Endodermal cell (in vitro differentiated cells): ENCODE measurements around the gene G3BP2. TPM values are rescaled to one million over a fixed set of nuclear protein-coding genes. Genes with fewer than 3 reads are reported as not detected.

Source experiments
- DNase-seq: peaks from one replicate; pipeline ENCODE4 v3.0.0-alpha.2; 2017
- H3K27ac ChIP-seq: 2 replicates; pipeline ENCODE4 v1.5.1; 2013; ENCODE audit warnings: mild to moderate bottlenecking, low read depth, low read length, moderate library complexity
- H3K27me3 ChIP-seq: 2 replicates; pipeline ENCODE4 v1.6.1; 2013; ENCODE audit warnings: mild to moderate bottlenecking, low read length, moderate library complexity; ENCODE audit not compliant: insufficient read depth, control insufficient read depth, poor library complexity, severe bottlenecking
- H3K36me3 ChIP-seq: 2 replicates; pipeline ENCODE4 v1.7.0; 2013; ENCODE audit warnings: mild to moderate bottlenecking, low read length, moderate library complexity; ENCODE audit not compliant: control insufficient read depth, insufficient read depth
- H3K4me1 ChIP-seq: one replicate; pipeline ENCODE4 v1.7.0; 2013; ENCODE audit warnings: low read length; ENCODE audit not compliant: control insufficient read depth, insufficient read depth
- H3K4me3 ChIP-seq: 2 replicates; pipeline ENCODE4 v1.5.1; 2013; ENCODE audit warnings: mild to moderate bottlenecking, low read length, moderate library complexity
- H3K9ac ChIP-seq: 2 replicates; pipeline ENCODE4 v1.6.1; 2013; ENCODE audit warnings: mild to moderate bottlenecking, low read length, moderate library complexity; ENCODE audit not compliant: poor library complexity, severe bottlenecking; ENCODE audit errors: extremely low read depth
- H3K9me3 ChIP-seq: 2 replicates; pipeline ENCODE4 v1.6.1; 2013; ENCODE audit warnings: mild to moderate bottlenecking, low read length, moderate library complexity; ENCODE audit not compliant: control insufficient read depth
- H3K27ac Mint-ChIP-seq: 2 replicates; pipeline ENCODE4 v1.8.0; 2020; ENCODE audit warnings: mixed read lengths
- H3K27me3 Mint-ChIP-seq: 2 replicates; pipeline ENCODE4 v1.8.0; 2021; ENCODE audit warnings: mild to moderate bottlenecking, mixed read lengths; ENCODE audit not compliant: insufficient read depth
- H3K36me3 Mint-ChIP-seq: 2 replicates; pipeline ENCODE4 v1.8.0; 2020; ENCODE audit warnings: low read depth, mixed read lengths
- H3K4me1 Mint-ChIP-seq: 2 replicates; pipeline ENCODE4 v1.8.0; 2020; ENCODE audit warnings: mixed read lengths
- H3K4me3 Mint-ChIP-seq: 2 replicates; pipeline ENCODE4 v1.8.0; 2020; ENCODE audit warnings: mild to moderate bottlenecking, moderate library complexity, mixed read lengths
- H3K9me3 Mint-ChIP-seq: 2 replicates; pipeline ENCODE4 v1.8.0; 2020; ENCODE audit warnings: mild to moderate bottlenecking, mixed read lengths
- WGBS, 2 experiments: methylation state at CpG; one replicate each; pipeline versions ENCODE4 v1.1.5 to v1.1.7; 2013; ENCODE audit warnings: missing lambda C conversion rate in 2 of 2, mixed read lengths in 1 of 2; ENCODE audit not compliant: insufficient coverage in 1 of 2, insufficient read length in 1 of 2; 5-methylcytosine and 5-hydroxymethylcytosine counted together
- total RNA-seq, 2 donors: library from RNA; stranded (reverse); fragmentation: NEBNext Ultra II Directional in 1 of 2; extraction: Animal tissue kit (Norgen Biotek cat#: 25700) in 1 of 2; gene quantifications; 2 replicates in 1 of 2; 3 replicates in 1 of 2; pipeline ENCODE4 v1.2.1, GENCODE V29; 2021
- TF ChIP-seq, protein P1 (sequence below): fragments of 200-600 bp; sonication (generic); conservative IDR thresholded peaks from 2 replicates; pipeline ENCODE4 v1.5.0; 2021; ENCODE audit warnings: antibody characterized with exemption, mild to moderate bottlenecking

G3BP2 gene
- total RNA-seq, 2 donors from 2014 or later: 176 to 183 TPM

DNA sequence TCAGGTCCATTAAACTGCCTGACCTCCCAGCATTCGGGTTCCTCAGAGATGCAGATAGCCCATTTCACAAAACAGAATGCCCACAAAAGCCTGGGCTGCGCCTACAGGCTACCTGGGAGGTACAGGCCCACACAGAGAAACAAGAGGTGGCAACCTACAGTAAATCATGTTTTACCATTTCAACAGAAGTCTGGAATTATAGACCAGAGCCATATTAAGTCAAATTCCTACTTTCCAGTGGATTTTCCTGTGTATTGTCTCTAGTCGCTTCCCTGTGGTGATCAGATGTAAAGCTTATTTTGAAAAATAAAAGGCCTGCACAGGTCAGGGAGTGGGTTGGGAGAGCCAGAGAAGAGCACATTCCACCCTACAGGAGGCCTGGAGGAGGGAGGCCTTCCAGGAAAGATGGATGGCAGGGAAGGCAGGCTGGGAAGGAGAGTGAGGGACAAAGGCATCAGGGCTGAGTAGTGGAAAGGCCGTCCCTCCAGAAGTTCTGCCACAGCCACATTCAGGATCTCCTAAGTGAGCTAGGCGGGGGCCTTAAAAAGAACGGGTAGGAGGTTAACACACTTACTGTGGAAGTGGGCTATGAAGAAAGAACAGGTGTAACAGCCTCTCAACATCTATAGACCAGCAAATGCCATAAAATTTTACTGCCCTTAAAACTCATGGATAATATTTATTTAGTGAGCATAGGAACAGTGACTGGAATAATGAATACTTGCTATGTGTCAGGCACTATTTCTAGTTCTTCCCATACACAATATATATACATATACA lies 32.2 kb upstream of the G3BP2 start:
- Mint-ChIP-seq H3K27me3 (no peaks in the 10 kb centered on the region), H3K27ac (peak overlapping the region; percentile 26), H3K4me3 (no peak overlapping the region), H3K36me3 (peaks cover 8% of the 10 kb centered on the region), H3K4me1 (peaks cover 18% of the 10 kb centered on the region), H3K9me3 (no peaks in the 10 kb centered on the region)
- Histone ChIP-seq H3K27me3 (no peaks in the 10 kb centered on the region), H3K36me3 (peaks cover 3% of the 10 kb centered on the region), H3K27ac (peak overlapping the region; percentile 48), H3K4me1 (peaks cover 5% of the 10 kb centered on the region), H3K9ac (no peak overlapping the region), H3K9me3 (no peaks in the 10 kb centered on the region), H3K4me3 (no peak overlapping the region)
- 50 to 81% methylated on average over 1 to 6 of the region's 6 CpGs for WGBS, 2 experiments
- DNase-seq: peak; percentile 81
- TF ChIP-seq, protein P1, sequence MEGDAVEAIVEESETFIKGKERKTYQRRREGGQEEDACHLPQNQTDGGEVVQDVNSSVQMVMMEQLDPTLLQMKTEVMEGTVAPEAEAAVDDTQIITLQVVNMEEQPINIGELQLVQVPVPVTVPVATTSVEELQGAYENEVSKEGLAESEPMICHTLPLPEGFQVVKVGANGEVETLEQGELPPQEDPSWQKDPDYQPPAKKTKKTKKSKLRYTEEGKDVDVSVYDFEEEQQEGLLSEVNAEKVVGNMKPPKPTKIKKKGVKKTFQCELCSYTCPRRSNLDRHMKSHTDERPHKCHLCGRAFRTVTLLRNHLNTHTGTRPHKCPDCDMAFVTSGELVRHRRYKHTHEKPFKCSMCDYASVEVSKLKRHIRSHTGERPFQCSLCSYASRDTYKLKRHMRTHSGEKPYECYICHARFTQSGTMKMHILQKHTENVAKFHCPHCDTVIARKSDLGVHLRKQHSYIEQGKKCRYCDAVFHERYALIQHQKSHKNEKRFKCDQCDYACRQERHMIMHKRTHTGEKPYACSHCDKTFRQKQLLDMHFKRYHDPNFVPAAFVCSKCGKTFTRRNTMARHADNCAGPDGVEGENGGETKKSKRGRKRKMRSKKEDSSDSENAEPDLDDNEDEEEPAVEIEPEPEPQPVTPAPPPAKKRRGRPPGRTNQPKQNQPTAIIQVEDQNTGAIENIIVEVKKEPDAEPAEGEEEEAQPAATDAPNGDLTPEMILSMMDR: peak; percentile 61

DNA sequence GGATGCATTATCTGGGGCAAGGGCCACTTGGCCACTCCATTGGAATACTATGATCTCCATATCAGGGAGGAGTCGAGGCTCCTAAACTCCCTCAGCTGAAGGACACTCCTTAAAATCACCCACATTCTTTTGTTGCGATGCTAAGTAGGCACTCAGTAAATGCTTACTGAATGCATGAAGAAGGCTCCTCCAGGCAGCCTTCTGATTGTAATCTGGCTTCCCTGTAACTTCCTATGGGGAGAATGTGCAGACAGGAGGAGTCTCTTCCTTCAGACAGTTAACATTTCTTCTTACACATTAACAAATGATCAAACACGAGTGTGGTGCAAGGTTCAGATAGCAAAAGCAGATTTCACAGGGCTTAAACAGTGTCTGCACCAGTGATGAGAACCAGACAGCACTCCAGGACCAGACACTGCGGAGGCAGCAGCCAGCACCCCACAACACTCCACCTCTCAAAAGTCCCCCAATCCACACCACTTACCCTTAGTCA lies 29.8 kb upstream of the G3BP2 start:
- no peaks in the 10 kb centered on the region for H3K9me3 Mint-ChIP-seq
- peaks cover 5% of the 10 kb centered on the region for H3K4me1 ChIP-seq
- 69 to 75% methylated on average over 2 to 4 of the region's 4 CpGs for WGBS, 2 experiments

DNA sequence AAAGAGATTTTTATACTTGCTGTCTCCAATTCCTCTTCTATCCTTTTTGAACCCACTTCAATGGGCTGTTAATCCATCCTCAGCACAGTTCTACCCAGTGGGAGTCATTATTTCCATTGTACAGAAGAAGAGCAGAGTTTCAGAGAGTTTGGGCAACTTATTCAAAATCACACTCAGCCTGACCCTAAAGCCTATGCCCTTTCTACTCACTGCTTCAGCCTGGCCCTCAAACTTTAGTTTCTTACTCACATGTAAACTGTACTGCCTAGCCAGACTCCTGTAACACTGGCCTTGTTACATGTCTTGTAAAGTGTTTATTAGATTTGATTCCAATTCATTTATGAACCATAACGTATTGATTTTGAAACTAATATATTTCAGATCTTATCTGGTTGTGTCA lies 26.1 kb upstream of the G3BP2 start:
- Histone ChIP-seq H3K4me1 (peaks cover 5% of the 10 kb centered on the region), H3K36me3 (peaks cover 8% of the 10 kb centered on the region), H3K27me3 (no peaks in the 10 kb centered on the region), H3K4me3 (no peak overlapping the region), H3K9me3 (no peaks in the 10 kb centered on the region), H3K9ac (no peak overlapping the region), H3K27ac (no peak overlapping the region)
- no peak overlapping the region for H3K4me3 Mint-ChIP-seq
- H3K27me3 Mint-ChIP-seq: no peaks in the 10 kb centered on the region
- DNase-seq: no peak
- TF ChIP-seq, protein P1: no peak
- no peaks in the 10 kb centered on the region for H3K9me3 Mint-ChIP-seq
- no peak overlapping the region for H3K27ac Mint-ChIP-seq
- peaks cover 16% of the 10 kb centered on the region for H3K4me1 Mint-ChIP-seq
- peaks cover 12% of the 10 kb centered on the region for H3K36me3 Mint-ChIP-seq
- no CpG with 5 or more reads among the region's 1 CpG for WGBS, 2 experiments

More for the DNA sequence above, 29.8 kb upstream of the G3BP2 start:
- Histone ChIP-seq H3K4me3 (no peak overlapping the region), H3K27me3 (no peaks in the 10 kb centered on the region), H3K36me3 (peaks cover 3% of the 10 kb centered on the region), H3K9ac (no peak overlapping the region), H3K27ac (no peak overlapping the region), H3K9me3 (no peaks in the 10 kb centered on the region)
- TF ChIP-seq, protein P1: no peak
- DNase-seq: no peak
- peaks cover 8% of the 10 kb centered on the region for H3K36me3 Mint-ChIP-seq
- no peaks in the 10 kb centered on the region for H3K27me3 Mint-ChIP-seq
- no peak overlapping the region for H3K4me3 Mint-ChIP-seq
- H3K27ac Mint-ChIP-seq: peak overlapping the region; percentile 70
- peaks cover 18% of the 10 kb centered on the region for H3K4me1 Mint-ChIP-seq
